Right lobe of liver (tissue), 6 donors: ENCODE measurements around the gene KCNMA1. TPM values are rescaled to one million over a fixed set of nuclear protein-coding genes. Genes with fewer than 3 reads are reported as not detected.

ENCODE experiments used
- ATAC-seq, 4 donors: fragments of 200-7000 bp; cut with Tn5 transposase; one replicate each; pipeline ENCODE4 v1.9.1; 2020; ENCODE audit warnings: mild to moderate bottlenecking in 4 of 4, moderate library complexity in 4 of 4
- DNase-seq, 3 donors: peaks; one replicate each; pipeline ENCODE4 v3.0.0-alpha.2; 2020
- H3K27ac ChIP-seq, 3 donors: fragments of 200-600 bp; one replicate each; pipeline ENCODE4 v1.8.0; 2022
- H3K27me3 ChIP-seq, 2 donors: fragments of 200-600 bp; one replicate each; pipeline ENCODE4 v1.8.0; 2022
- H3K36me3 ChIP-seq, 4 donors: fragments of 200-600 bp; sonication (generic) in 1 of 4; one replicate each; pipeline versions ENCODE4 v1.5.1 to v1.8.0; 2017 to 2022; ENCODE audit warnings: control low read depth in 1 of 4
- H3K4me1 ChIP-seq, 4 donors: fragments of 200-600 bp; sonication (generic) in 1 of 4; one replicate each; pipeline versions ENCODE4 v1.5.1 to v1.8.0; 2017 to 2022; ENCODE audit warnings: control low read depth in 1 of 4
- H3K4me3 ChIP-seq, 3 donors: fragments of 200-600 bp; one replicate each; pipeline ENCODE4 v1.8.0; 2022
- H3K9me3 ChIP-seq, 4 donors: fragments of 200-600 bp; sonication (generic) in 1 of 4; one replicate each; pipeline versions ENCODE4 v1.5.1 to v1.8.0; 2017 to 2022; ENCODE audit warnings: control low read depth in 1 of 4
- POLR2A ChIP-seq: fragments of 450-650 bp; IDR thresholded peaks from one replicate; pipeline ENCODE4 v1.6.1; 2017; ENCODE audit warnings: antibody characterized with exemption, mild to moderate bottlenecking
- WGBS: methylation state at CpG from one replicate; pipeline ENCODE4 v1.1.6; 2018; ENCODE audit warnings: low coverage, low lambda C conversion rate; ENCODE audit not compliant: insufficient coverage; ENCODE audit errors: missing lambda C conversion rate; 5-methylcytosine and 5-hydroxymethylcytosine counted together
- intact Hi-C, 2 donors: fragments of 100-400 bp; cut with DNase I; formaldehyde crosslinking; loops; one replicate each; pipeline versions ENCODE4 v1.11.2 to v1.14.1; 2022
- total RNA-seq, 6 experiments: library from RNA; depleted of rRNA in 2 of 6; stranded (reverse); fragments of >200 nt in 2 of 6; fragmentation: NEBNext Ultra II Directional in 3 of 6; extraction: Animal tissue kit (Norgen Biotek cat#: 25700) in 3 of 6; gene quantifications; one replicate each; pipeline versions ENCODE4 v1.1.0 to v1.2.4, GENCODE V29; 2016 to 2023
- TF ChIP-seq, protein P1 (sequence below), 4 donors: fragments of 200-600 bp in 3 of 4; fragments of 450-650 bp in 1 of 4; IDR thresholded peaks; one replicate each; pipeline versions ENCODE4 v1.5.1 to v1.8.0; 2016 to 2022; ENCODE audit warnings: antibody characterized with exemption in 4 of 4, mild to moderate bottlenecking in 2 of 4
- donor health status: DM: no; HTN: yes; CAD: no.
- donor health status: DM: no; HTN: no; CAD: no.
- donor health status: DM: no; HTN: no; CAD: no.
- donor health status: DM: no; HTN: yes; CAD: no.
- donor health status: DM: no; HTN: yes; CAD: no.

The KCNMA1 gene
- total RNA-seq, 6 experiments from 2014 or later = 5.7 to 48.0 (median 15.1) TPM

GRCh38 chr10:76973091-76974016 lies 664.3 kb downstream of the KCNMA1 start:
- Histone ChIP-seq H3K4me3 (no peak overlapping the region), H3K9me3 (no peaks in the 10 kb centered on the region), H3K27ac (no peak overlapping the region), H3K4me1 (no peaks in the 10 kb centered on the region), H3K27me3 (no peaks in the 10 kb centered on the region), H3K36me3 (no peaks in the 10 kb centered on the region)
- DNase-seq (no peak), ATAC-seq (no peak)
- TF ChIP-seq, protein P1, sequence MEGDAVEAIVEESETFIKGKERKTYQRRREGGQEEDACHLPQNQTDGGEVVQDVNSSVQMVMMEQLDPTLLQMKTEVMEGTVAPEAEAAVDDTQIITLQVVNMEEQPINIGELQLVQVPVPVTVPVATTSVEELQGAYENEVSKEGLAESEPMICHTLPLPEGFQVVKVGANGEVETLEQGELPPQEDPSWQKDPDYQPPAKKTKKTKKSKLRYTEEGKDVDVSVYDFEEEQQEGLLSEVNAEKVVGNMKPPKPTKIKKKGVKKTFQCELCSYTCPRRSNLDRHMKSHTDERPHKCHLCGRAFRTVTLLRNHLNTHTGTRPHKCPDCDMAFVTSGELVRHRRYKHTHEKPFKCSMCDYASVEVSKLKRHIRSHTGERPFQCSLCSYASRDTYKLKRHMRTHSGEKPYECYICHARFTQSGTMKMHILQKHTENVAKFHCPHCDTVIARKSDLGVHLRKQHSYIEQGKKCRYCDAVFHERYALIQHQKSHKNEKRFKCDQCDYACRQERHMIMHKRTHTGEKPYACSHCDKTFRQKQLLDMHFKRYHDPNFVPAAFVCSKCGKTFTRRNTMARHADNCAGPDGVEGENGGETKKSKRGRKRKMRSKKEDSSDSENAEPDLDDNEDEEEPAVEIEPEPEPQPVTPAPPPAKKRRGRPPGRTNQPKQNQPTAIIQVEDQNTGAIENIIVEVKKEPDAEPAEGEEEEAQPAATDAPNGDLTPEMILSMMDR (IDR thresholded peaks at IDR 0.05) = no peak
- no peak for TF ChIP-seq POLR2A
- intact Hi-C loops = no loop called here
- WGBS = 75% methylated on average over 10 of the region's 10 CpGs

DNA sequence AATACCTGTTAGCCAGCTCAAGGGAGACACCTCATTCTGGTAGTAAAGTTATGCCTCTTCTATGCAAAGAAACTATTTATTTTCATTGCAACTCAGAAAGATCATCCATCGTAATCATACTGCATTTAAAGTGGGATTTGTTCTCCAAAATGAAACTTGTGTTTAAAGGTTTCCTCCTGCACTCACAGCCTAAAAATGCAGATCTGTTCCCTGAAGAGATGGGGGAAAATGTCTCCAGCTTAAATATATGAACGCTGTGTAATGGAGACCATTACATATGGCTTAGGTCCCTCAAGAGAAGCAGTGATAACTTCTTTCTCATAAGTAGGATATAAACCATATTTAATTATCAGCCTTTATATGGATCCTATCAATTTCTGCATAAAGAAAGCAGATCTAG lies 665.1 kb downstream of the KCNMA1 start:
- Histone ChIP-seq H3K9me3 (no peaks in the 10 kb centered on the region), H3K27ac (no peak overlapping the region), H3K4me1 (no peaks in the 10 kb centered on the region), H3K36me3 (no peaks in the 10 kb centered on the region), H3K4me3 (no peak overlapping the region), H3K27me3 (no peaks in the 10 kb centered on the region)
- TF ChIP-seq, protein P1 (IDR thresholded peaks at IDR 0.05) = no peak
- no peak for TF ChIP-seq POLR2A
- 91% methylated on average over 2 of the region's 2 CpGs for WGBS
- DNase-seq (no peak), ATAC-seq (no peak)
- intact Hi-C loops = no loop called here

DNA sequence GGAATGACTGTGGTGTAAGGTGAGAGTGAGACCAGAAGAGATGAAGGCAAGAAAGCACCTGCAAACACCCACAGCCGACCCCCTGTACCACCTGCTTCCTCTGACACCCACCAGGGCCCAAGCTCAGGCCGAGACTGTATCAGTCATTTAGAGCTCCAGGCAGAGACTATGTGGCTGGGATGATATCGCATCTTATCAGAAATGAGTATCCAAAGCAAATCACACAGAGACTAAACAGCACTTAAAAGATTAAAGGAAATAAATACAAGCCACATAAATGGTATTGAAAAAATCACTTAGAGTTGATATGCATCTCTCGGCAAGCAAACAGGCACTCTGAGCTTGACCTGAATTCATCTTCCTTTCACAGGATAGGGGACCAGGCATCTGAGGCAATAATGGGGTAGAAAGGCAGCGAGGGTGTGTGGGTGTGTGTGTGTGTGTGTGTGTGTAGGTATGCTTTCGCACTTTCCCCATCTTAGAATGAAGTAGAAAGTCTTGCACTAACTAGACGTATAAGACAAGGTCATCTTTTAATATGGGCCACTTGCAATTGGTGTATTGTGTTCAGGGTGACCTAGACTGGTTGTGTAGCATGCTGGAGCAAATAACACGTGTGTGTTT lies 665.9 kb downstream of the KCNMA1 start:
- DNase-seq = no peak
- no peak overlapping the region for H3K4me3 ChIP-seq
- intact Hi-C loops = no loop called here
- H3K27me3 ChIP-seq = no peaks in the 10 kb centered on the region
- H3K4me1 ChIP-seq = no peaks in the 10 kb centered on the region
- no peak for TF ChIP-seq POLR2A
- TF ChIP-seq, protein P1 (IDR thresholded peaks at IDR 0.05) = no peak
- 76% methylated on average over 7 of the region's 8 CpGs for WGBS
- no peak overlapping the region for H3K27ac ChIP-seq
- ATAC-seq = no peak
- H3K36me3 ChIP-seq = no peaks in the 10 kb centered on the region
- H3K9me3 ChIP-seq = no peaks in the 10 kb centered on the region

DNA sequence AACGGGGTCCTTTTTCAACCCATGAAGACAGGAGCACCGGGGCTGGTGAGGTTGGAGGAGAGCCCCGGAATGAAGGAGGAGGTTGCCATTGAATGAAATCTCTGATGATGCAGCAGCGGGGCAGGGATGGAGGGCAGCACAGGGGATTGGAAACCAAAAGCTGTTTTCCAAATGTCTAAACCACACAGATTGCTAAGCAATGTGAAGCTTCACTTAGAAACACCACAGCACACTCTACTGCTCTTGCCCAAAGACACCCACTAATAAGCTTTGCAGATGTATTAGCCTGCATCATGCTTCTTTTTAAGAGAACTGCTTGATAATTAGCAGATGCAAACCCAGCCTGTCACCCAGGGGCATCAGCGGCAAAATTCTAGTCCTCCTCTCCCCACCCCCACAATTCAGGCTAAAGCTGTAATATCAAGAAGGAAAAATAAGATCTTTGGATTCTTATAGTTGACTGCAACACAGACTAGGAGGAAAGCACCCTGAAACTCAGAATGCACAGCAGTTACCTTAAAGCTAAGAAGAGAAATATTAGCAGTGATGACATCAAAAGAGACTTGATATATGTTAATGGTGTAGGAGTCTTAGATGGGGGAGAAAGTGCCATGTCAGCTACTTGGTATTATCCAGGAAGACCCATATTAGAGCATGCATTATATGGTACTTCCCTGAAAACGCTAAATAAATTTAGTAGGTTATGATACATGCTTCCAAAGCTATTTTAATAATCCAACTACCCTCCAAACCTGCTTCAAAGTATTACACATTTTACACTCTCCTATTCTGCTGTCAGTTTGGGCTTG lies 666.7 kb downstream of the KCNMA1 start:
- H3K36me3 ChIP-seq = no peaks in the 10 kb centered on the region
- intact Hi-C loops = no loop called here
- no peak for ATAC-seq
- H3K27me3 ChIP-seq = no peaks in the 10 kb centered on the region
- no peak for DNase-seq
- H3K9me3 ChIP-seq = no peaks in the 10 kb centered on the region
- WGBS = 85% methylated on average over 4 of the region's 6 CpGs
- H3K4me3 ChIP-seq = no peak overlapping the region
- no peaks in the 10 kb centered on the region for H3K4me1 ChIP-seq
- H3K27ac ChIP-seq = no peak overlapping the region
- TF ChIP-seq, protein P1 (IDR thresholded peaks at IDR 0.05) = no peak
- TF ChIP-seq POLR2A = no peak
